Neuronal stem cell (in vitro differentiated cells): Measurements from ENCODE around the gene MAP1A.

Experiments
- DNase-seq: peaks from one replicate; pipeline ENCODE4 v3.0.0-alpha.2; 2013; ENCODE audit warnings: low spot score
- H2AFZ ChIP-seq: one replicate; pipeline ENCODE4 v1.6.1; 2013; ENCODE audit warnings: mild to moderate bottlenecking, low read length, inconsistent platforms
- H2AK5ac ChIP-seq: 2 replicates; pipeline ENCODE4 v1.6.1; 2013; ENCODE audit warnings: low read depth, mild to moderate bottlenecking, inconsistent platforms, low read length, moderate library complexity, mixed read lengths
- H2BK120ac ChIP-seq: 2 replicates; pipeline ENCODE4 v1.6.1; 2013; ENCODE audit warnings: low read depth, mild to moderate bottlenecking, inconsistent platforms, low read length, moderate library complexity, mixed read lengths
- H2BK12ac ChIP-seq: one replicate; pipeline ENCODE4 v1.6.1; 2013; ENCODE audit warnings: low read length, inconsistent platforms
- H2BK15ac ChIP-seq: 2 replicates; pipeline ENCODE4 v1.6.1; 2013; ENCODE audit warnings: mild to moderate bottlenecking, low read length, inconsistent platforms, mixed read lengths
- H2BK5ac ChIP-seq: one replicate; pipeline ENCODE4 v1.6.1; 2013; ENCODE audit warnings: inconsistent platforms, mild to moderate bottlenecking, low read length, moderate library complexity
- H3K14ac ChIP-seq: one replicate; pipeline ENCODE4 v1.6.1; 2013; ENCODE audit warnings: low read length, inconsistent platforms
- H3K18ac ChIP-seq: 2 replicates; pipeline ENCODE4 v1.6.1; 2013; ENCODE audit warnings: low read length, inconsistent platforms
- H3K23ac ChIP-seq: 2 replicates; pipeline ENCODE4 v1.6.1; 2013; ENCODE audit warnings: low read depth, mild to moderate bottlenecking, mixed read lengths, low read length, inconsistent platforms; ENCODE audit not compliant: poor library complexity
- H3K27ac ChIP-seq: replicated peaks from 3 replicates; pipeline ENCODE4 v1.5.1; 2013; ENCODE audit warnings: low read length, inconsistent platforms
- H3K27me3 ChIP-seq, 3 experiments: 2 replicates each; pipeline ENCODE4 v1.6.1; 2013; ENCODE audit warnings: low read length in 3 of 3, mild to moderate bottlenecking in 2 of 3, inconsistent platforms in 1 of 3, low read depth in 1 of 3, mixed read lengths in 1 of 3, moderate library complexity in 1 of 3; ENCODE audit not compliant: control insufficient read depth in 3 of 3, insufficient read depth in 3 of 3
- H3K36me3 ChIP-seq, 2 donors: replicated peaks in 1 of 2; 2 replicates each; pipeline ENCODE4 v1.6.1; 2013; ENCODE audit warnings: low read length in 2 of 2; ENCODE audit not compliant: control insufficient read depth in 2 of 2, insufficient read depth in 2 of 2
- H3K4ac ChIP-seq: 2 replicates; pipeline ENCODE4 v1.6.1; 2013; ENCODE audit warnings: inconsistent platforms, mild to moderate bottlenecking, low read length, moderate library complexity
- H3K4me1 ChIP-seq, 2 donors: 1 replicate in 1 of 2; 2 replicates in 1 of 2; pipeline ENCODE4 v1.6.1; 2013; ENCODE audit warnings: low read length in 2 of 2, low read depth in 1 of 2; ENCODE audit not compliant: control insufficient read depth in 2 of 2, insufficient read depth in 1 of 2
- H3K4me2 ChIP-seq: one replicate; pipeline ENCODE4 v1.6.1; 2013; ENCODE audit warnings: mild to moderate bottlenecking, low read length, inconsistent platforms; ENCODE audit not compliant: insufficient read depth, poor library complexity, severe bottlenecking
- H3K4me3 ChIP-seq, 2 donors: 2 replicates each; pipeline ENCODE4 v1.5.1; 2013; ENCODE audit warnings: low read length in 2 of 2, mild to moderate bottlenecking in 2 of 2, inconsistent platforms in 1 of 2, moderate library complexity in 1 of 2
- H3K79me1 ChIP-seq: one replicate; pipeline ENCODE4 v1.6.1; 2013; ENCODE audit warnings: low read depth, mild to moderate bottlenecking, inconsistent platforms, low read length, moderate library complexity
- H3K9ac ChIP-seq: one replicate; pipeline ENCODE4 v1.6.1; 2013; ENCODE audit warnings: mild to moderate bottlenecking, low read depth, low read length, inconsistent platforms; ENCODE audit not compliant: poor library complexity
- H3K9me3 ChIP-seq, 2 donors: replicated peaks in 1 of 2; 2 replicates each; pipeline versions ENCODE3 to v1.6.1; 2013; ENCODE audit warnings: low read length in 2 of 2, mild to moderate bottlenecking in 2 of 2, inconsistent platforms in 1 of 2, low read depth in 1 of 2, mixed read lengths in 1 of 2, moderate library complexity in 1 of 2; ENCODE audit not compliant: control insufficient read depth in 2 of 2, insufficient read depth in 1 of 2
- H4K8ac ChIP-seq: one replicate; pipeline ENCODE4 v1.6.1; 2013; ENCODE audit warnings: low read depth, mild to moderate bottlenecking, inconsistent platforms, low read length, moderate library complexity
- H4K91ac ChIP-seq: one replicate; pipeline ENCODE4 v1.6.1; 2013; ENCODE audit warnings: low read length, low read depth, mild to moderate bottlenecking, inconsistent platforms; ENCODE audit not compliant: poor library complexity
- WGBS, 2 donors: extraction: QIAGEN DNeasy Blood & Tissue Kit; methylation state at CpG; one replicate each; pipeline ENCODE4 v1.1.7; 2013; ENCODE audit warnings: missing lambda C conversion rate in 2 of 2, mixed read lengths in 1 of 2; ENCODE audit not compliant: insufficient read length in 2 of 2, insufficient replicate concordance in 1 of 2; ENCODE audit errors: extremely low coverage in 2 of 2; 5-methylcytosine and 5-hydroxymethylcytosine counted together

The MAP1A gene

DNA sequence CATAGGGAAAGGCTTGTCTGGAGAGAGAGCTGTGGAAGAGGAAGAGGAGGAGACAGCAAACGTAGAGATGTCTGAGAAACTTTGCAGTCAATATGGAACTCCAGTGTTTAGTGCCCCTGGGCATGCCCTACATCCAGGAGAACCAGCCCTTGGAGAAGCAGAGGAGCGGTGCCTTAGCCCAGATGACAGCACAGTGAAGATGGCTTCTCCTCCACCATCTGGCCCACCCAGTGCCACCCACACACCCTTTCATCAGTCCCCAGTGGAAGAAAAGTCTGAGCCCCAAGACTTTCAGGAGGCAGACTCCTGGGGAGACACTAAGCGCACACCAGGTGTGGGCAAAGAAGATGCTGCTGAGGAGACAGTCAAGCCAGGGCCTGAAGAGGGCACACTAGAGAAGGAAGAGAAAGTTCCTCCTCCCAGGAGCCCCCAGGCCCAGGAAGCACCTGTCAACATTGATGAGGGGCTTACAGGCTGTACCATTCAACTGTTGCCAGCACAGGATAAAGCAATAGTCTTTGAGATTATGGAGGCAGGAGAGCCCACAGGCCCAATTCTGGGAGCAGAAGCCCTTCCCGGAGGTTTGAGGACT, 6.9 kb downstream of the MAP1A start:
- DNase-seq, result no peak
- no peak overlapping the region for H3K23ac ChIP-seq
- peaks cover 47 to 66% of the 10 kb centered on the region in 2 donors for H3K36me3 ChIP-seq
- H3K4me2 ChIP-seq, result no peak overlapping the region
- H2AK5ac ChIP-seq, result no peak overlapping the region
- no peak overlapping the region for H3K4ac ChIP-seq
- H3K79me1 ChIP-seq, result no peaks in the 10 kb centered on the region
- no peak overlapping the region for H3K14ac ChIP-seq
- no peak overlapping the region for H4K8ac ChIP-seq
- H2BK12ac ChIP-seq, result no peak overlapping the region
- H3K9ac ChIP-seq, result no peak overlapping the region
- H3K27me3 ChIP-seq, result no peaks in the 10 kb centered on the region
- H4K91ac ChIP-seq, result no peak overlapping the region
- WGBS, 2 donors, result no CpG with 5 or more reads among the region's 4 CpGs
- H3K9me3 ChIP-seq, result peaks cover 9 to 18% of the 10 kb centered on the region in 2 donors
- no peak overlapping the region for H2BK120ac ChIP-seq
- no peak overlapping the region for H3K27ac ChIP-seq
- peaks cover 0 to 7% of the 10 kb centered on the region in 2 donors for H3K4me1 ChIP-seq
- no peak overlapping the region for H3K18ac ChIP-seq
- H2BK15ac ChIP-seq, result no peak overlapping the region
- H2BK5ac ChIP-seq, result no peak overlapping the region
- no peak overlapping the region for H2AFZ ChIP-seq
- no peak overlapping the region for H3K4me3 ChIP-seq

DNA sequence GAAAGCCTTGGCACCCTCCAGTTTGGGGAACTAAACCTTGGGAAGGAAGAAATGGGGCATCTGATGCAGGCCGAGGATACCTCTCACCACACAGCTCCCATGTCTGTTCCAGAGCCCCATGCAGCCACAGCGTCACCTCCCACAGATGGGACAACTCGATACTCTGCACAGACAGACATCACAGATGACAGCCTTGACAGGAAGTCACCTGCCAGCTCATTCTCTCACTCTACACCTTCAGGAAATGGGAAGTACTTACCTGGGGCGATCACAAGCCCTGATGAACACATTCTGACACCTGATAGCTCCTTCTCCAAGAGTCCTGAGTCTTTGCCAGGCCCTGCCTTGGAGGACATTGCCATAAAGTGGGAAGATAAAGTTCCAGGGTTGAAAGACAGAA, 7.7 kb downstream of the MAP1A start:
- Histone ChIP-seq H2AFZ (no peak overlapping the region), H3K9ac (no peak overlapping the region), H3K18ac (no peak overlapping the region), H3K4me1 (peaks cover 0 to 8% of the 10 kb centered on the region in 2 donors), H3K9me3 (peaks cover 9 to 18% of the 10 kb centered on the region in 2 donors), H3K27ac (no peak overlapping the region), H3K79me1 (no peaks in the 10 kb centered on the region), H4K8ac (no peak overlapping the region), H3K14ac (no peak overlapping the region), H2BK120ac (no peak overlapping the region), H3K23ac (no peak overlapping the region), H3K36me3 (peaks cover 47 to 69% of the 10 kb centered on the region in 2 donors), H2AK5ac (no peak overlapping the region), H4K91ac (no peak overlapping the region), H2BK5ac (no peak overlapping the region), H3K27me3 (no peaks in the 10 kb centered on the region), H3K4me2 (no peak overlapping the region), H3K4ac (no peak overlapping the region), H3K4me3 (no peak overlapping the region), H2BK15ac (no peak overlapping the region), H2BK12ac (no peak overlapping the region)
- no CpG with 5 or more reads among the region's 4 CpGs for WGBS, 2 donors
- no peak for DNase-seq

- no peak overlapping the region for H2BK120ac ChIP-seq
- no peak overlapping the region for H3K9ac ChIP-seq
- no peak overlapping the region for H3K27ac ChIP-seq
- H3K4ac ChIP-seq, result no peak overlapping the region
- H4K91ac ChIP-seq, result no peak overlapping the region
- no peak for DNase-seq
- H3K18ac ChIP-seq, result no peak overlapping the region
- H2AFZ ChIP-seq, result no peak overlapping the region
- no peak overlapping the region for H2BK15ac ChIP-seq
- H3K79me1 ChIP-seq, result no peaks in the 10 kb centered on the region
- H3K14ac ChIP-seq, result no peak overlapping the region
- H3K4me3 ChIP-seq, result no peak overlapping the region
- no peaks in the 10 kb centered on the region for H3K27me3 ChIP-seq
- H2AK5ac ChIP-seq, result no peak overlapping the region
- peaks cover 0 to 11% of the 10 kb centered on the region in 2 donors for H3K4me1 ChIP-seq
- peaks cover 40 to 58% of the 10 kb centered on the region in 2 donors for H3K36me3 ChIP-seq
- no peak overlapping the region for H3K23ac ChIP-seq
- no peak overlapping the region for H2BK5ac ChIP-seq
- peaks cover 9 to 18% of the 10 kb centered on the region in 2 donors for H3K9me3 ChIP-seq
- no peak overlapping the region for H2BK12ac ChIP-seq
- no peak overlapping the region for H3K4me2 ChIP-seq
- H4K8ac ChIP-seq, result no peak overlapping the region
- WGBS, 2 donors, result no CpG with 5 or more reads among the region's 11 CpGs
These were observed 9.0 kb downstream of the MAP1A start for GRCh38 chr15:43526261-43526930.

DNA sequence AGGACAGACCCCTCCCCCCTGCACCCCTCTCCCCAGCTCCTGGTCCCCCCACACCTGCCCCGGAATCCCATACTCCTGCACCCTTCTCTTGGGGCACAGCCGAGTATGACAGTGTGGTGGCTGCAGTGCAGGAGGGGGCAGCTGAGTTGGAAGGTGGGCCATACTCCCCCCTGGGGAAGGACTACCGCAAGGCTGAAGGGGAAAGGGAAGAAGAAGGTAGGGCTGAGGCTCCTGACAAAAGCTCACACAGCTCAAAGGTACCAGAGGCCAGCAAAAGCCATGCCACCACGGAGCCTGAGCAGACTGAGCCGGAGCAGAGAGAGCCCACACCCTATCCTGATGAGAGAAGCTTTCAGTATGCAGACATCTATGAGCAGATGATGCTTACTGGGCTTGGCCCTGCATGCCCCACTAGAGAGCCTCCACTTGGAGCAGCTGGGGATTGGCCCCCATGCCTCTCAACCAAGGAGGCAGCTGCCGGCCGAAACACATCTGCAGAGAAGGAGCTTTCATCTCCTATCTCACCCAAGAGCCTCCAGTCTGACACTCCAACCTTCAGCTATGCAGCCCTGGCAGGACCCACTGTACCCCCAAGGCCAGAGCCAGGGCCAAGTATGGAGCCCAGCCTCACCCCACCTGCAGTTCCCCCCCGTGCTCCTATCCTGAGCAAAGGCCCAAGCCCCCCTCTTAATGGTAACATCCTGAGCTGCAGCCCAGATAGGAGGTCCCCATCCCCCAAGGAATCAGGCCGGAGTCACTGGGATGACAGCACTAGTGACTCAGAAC, 9.8 kb downstream of the MAP1A start:
- Histone ChIP-seq H2BK15ac (no peak overlapping the region), H2BK120ac (no peak overlapping the region), H3K14ac (no peak overlapping the region), H2AFZ (no peak overlapping the region), H3K4me1 (peaks cover 0 to 13% of the 10 kb centered on the region in 2 donors), H3K27me3 (no peaks in the 10 kb centered on the region), H3K4me3 (no peak overlapping the region), H3K9ac (peak overlapping the region; percentile 63), H4K91ac (no peak overlapping the region), H3K4me2 (no peak overlapping the region), H4K8ac (no peak overlapping the region), H3K4ac (no peak overlapping the region), H2BK5ac (no peak overlapping the region), H2AK5ac (no peak overlapping the region), H3K27ac (no peak overlapping the region), H3K36me3 (peaks cover 32 to 50% of the 10 kb centered on the region in 2 donors), H3K9me3 (peaks cover 9 to 15% of the 10 kb centered on the region in 2 donors), H2BK12ac (no peak overlapping the region), H3K18ac (no peak overlapping the region), H3K79me1 (no peaks in the 10 kb centered on the region), H3K23ac (no peak overlapping the region)
- DNase-seq, result no peak
- no CpG with 5 or more reads among the region's 9 CpGs for WGBS, 2 donors
